ENCODE data around the gene GZF1. TPM values are rescaled to one million over a fixed set of nuclear protein-coding genes. Genes with fewer than 3 reads are reported as not detected.

GZF1 gene
- polyA plus RNA-seq, 1 experiment, result 14.3 TPM

- no peak overlapping the region for H3K27ac ChIP-seq (ENCODE audit: low read depth, low read length)
- no peak overlapping the region for H3K4me3 ChIP-seq (ENCODE audit: low read depth, low read length)
- H3K9me3 ChIP-seq (ENCODE audit: control insufficient read depth, insufficient read depth, low read length), result no peaks in the 10 kb centered on the region
- no peak for TF ChIP-seq CTCF (IDR thresholded peaks at IDR 0.05; ENCODE audit: low read depth, low read length)
- CTCF ChIA-PET, result no interaction called here
- H3K27me3 ChIP-seq (ENCODE audit: control insufficient read depth, insufficient read depth, low read length), result no peaks in the 10 kb centered on the region
- POLR2A ChIA-PET, result no interaction called here
- no peak for DNase-seq (ENCODE audit: low read depth, low spot score)
Observed at GRCh38 chr20:23379772-23380171, 17.8 kb downstream of the GZF1 start.

- ChIA-PET POLR2A (no interaction called here), CTCF (no interaction called here)
- Histone ChIP-seq H3K27me3 (ENCODE audit: control insufficient read depth, insufficient read depth, low read length) (no peaks in the 10 kb centered on the region), H3K9me3 (ENCODE audit: control insufficient read depth, insufficient read depth, low read length) (no peaks in the 10 kb centered on the region), H3K4me3 (ENCODE audit: low read depth, low read length) (no peak overlapping the region), H3K27ac (ENCODE audit: low read depth, low read length) (no peak overlapping the region)
- no peak for DNase-seq (ENCODE audit: low read depth, low spot score)
- TF ChIP-seq CTCF (IDR thresholded peaks at IDR 0.05; ENCODE audit: low read depth, low read length), result no peak
Observed at GRCh38 chr20:23381876-23382275, 19.9 kb downstream of the GZF1 start.

- POLR2A ChIA-PET, result no interaction called here
- H3K4me3 ChIP-seq (ENCODE audit: low read depth, low read length), result no peak overlapping the region
- no peaks in the 10 kb centered on the region for H3K27me3 ChIP-seq (ENCODE audit: control insufficient read depth, insufficient read depth, low read length)
- CTCF ChIA-PET, result no interaction called here
- H3K27ac ChIP-seq (ENCODE audit: low read depth, low read length), result no peak overlapping the region
- DNase-seq (ENCODE audit: low read depth, low spot score), result no peak
- H3K9me3 ChIP-seq (ENCODE audit: control insufficient read depth, insufficient read depth, low read length), result no peaks in the 10 kb centered on the region
- TF ChIP-seq CTCF (IDR thresholded peaks at IDR 0.05; ENCODE audit: low read depth, low read length), result no peak
Observed at GRCh38 chr20:23386304-23387117, 24.5 kb downstream of the GZF1 start.

- ChIA-PET CTCF (no interaction called here), POLR2A (no interaction called here)
- Histone ChIP-seq H3K4me3 (ENCODE audit: low read depth, low read length) (no peak overlapping the region), H3K9me3 (ENCODE audit: control insufficient read depth, insufficient read depth, low read length) (no peaks in the 10 kb centered on the region), H3K27me3 (ENCODE audit: control insufficient read depth, insufficient read depth, low read length) (no peaks in the 10 kb centered on the region), H3K27ac (ENCODE audit: low read depth, low read length) (no peak overlapping the region)
- TF ChIP-seq CTCF (IDR thresholded peaks at IDR 0.05; ENCODE audit: low read depth, low read length), result no peak
- no peak for DNase-seq (ENCODE audit: low read depth, low spot score)
Observed at GRCh38 chr20:23387118-23387443, 25.1 kb downstream of the GZF1 start.

- TF ChIP-seq CTCF (IDR thresholded peaks at IDR 0.05; ENCODE audit: low read depth, low read length), result no peak
- Histone ChIP-seq H3K9me3 (ENCODE audit: control insufficient read depth, insufficient read depth, low read length) (no peaks in the 10 kb centered on the region), H3K27me3 (ENCODE audit: control insufficient read depth, insufficient read depth, low read length) (no peaks in the 10 kb centered on the region), H3K27ac (ENCODE audit: low read depth, low read length) (no peak overlapping the region), H3K4me3 (ENCODE audit: low read depth, low read length) (no peak overlapping the region)
- ChIA-PET POLR2A (no interaction called here), CTCF (no interaction called here)
- no peak for DNase-seq (ENCODE audit: low read depth, low spot score)
Observed at GRCh38 chr20:23390091-23390774, 28.3 kb downstream of the GZF1 start.

All from AG04450 (cell line).